ENCODE measurements around the gene SLC25A17. TPM values are rescaled to one million over a fixed set of nuclear protein-coding genes. Genes with fewer than 3 reads are reported as not detected.

Gene SLC25A17
- total RNA-seq, 1 experiment from 2014 or later: 28.1 TPM

DNA sequence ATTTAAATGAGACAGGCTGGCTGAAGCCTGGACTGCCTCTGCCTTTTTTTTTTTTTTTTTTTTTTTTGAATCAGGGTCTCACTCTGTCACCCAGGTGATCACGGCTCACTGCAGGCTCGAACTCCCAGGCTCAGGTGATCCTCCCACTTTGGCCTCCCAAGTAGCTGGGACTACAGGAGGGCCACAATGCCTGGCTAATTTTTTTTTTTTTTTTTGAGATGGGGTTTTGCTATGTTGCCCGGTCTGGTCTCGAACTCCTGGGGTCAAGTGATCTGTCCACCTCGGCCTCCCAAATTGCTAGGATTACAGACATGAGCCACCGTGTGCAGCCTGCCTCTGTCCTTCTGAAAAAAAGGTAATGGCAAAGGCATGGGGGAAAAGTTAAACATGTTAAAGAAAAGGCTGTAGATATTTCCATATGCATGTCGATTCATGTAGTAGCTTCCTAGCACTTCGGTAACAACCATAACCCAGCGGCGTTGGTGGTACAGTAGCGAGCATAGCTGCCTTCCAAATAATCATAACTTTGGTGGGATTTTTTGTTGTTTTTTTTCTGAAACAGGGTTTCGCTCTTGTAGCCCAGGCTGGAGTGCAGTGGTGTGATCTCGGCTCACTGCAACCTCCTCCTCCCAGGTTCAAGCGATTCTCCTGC, 91.1 kb downstream of the SLC25A17 start:
- H3K27ac ChIP-seq: no peak overlapping the region
- DNase-seq: no peak
- H2AFZ ChIP-seq: no peak overlapping the region
- no peaks in the 10 kb centered on the region for H3K9me3 ChIP-seq (ENCODE audit: insufficient read depth, low read depth)
- H3K4me2 ChIP-seq: no peak overlapping the region
- no TSS peak for BruUV-seq (replicated peaks)
- H3F3A ChIP-seq (ENCODE audit: insufficient read depth, low read depth): peaks cover 22% of the 10 kb centered on the region
- H3K4me1 ChIP-seq (replicated peaks; ENCODE audit: insufficient read depth): peaks cover 19% of the 10 kb centered on the region
- H4K20me1 ChIP-seq (ENCODE audit: insufficient read depth): no peaks in the 10 kb centered on the region
- intact Hi-C loops (cut with micrococcal nuclease; ENCODE audit: unreplicated experiment): no loop called here
- ChIA-PET POLR2A (ENCODE audit: unreplicated experiment) (no interaction called here), CTCF (no interaction called here)
- H3K4me3 ChIP-seq: no peak overlapping the region
- no peaks in the 10 kb centered on the region for H3K79me2 ChIP-seq (ENCODE audit: low read depth)
- H3K27me3 ChIP-seq (ENCODE audit: insufficient read depth, low read depth): no peaks in the 10 kb centered on the region
- H3K36me3 ChIP-seq (ENCODE audit: low read depth): no peaks in the 10 kb centered on the region
- TF ChIP-seq EZH2 (IDR thresholded peaks at IDR 0.05; ENCODE audit: low read depth) (no peak), CTCF (conservative IDR thresholded peaks at IDR 0.05) (no peak)
- H3K9me2 ChIP-seq (ENCODE audit: insufficient read depth): no peaks in the 10 kb centered on the region

GRCh38 chr22:40727070-40727963, 91.8 kb downstream of the SLC25A17 start:
- Histone ChIP-seq H3K27ac (no peak overlapping the region), H4K20me1 (ENCODE audit: insufficient read depth) (no peaks in the 10 kb centered on the region), H3K79me2 (ENCODE audit: low read depth) (no peaks in the 10 kb centered on the region), H3K36me3 (ENCODE audit: low read depth) (no peaks in the 10 kb centered on the region), H3K9me2 (ENCODE audit: insufficient read depth) (no peaks in the 10 kb centered on the region), H3K9me3 (ENCODE audit: insufficient read depth, low read depth) (no peaks in the 10 kb centered on the region), H3F3A (ENCODE audit: insufficient read depth, low read depth) (peaks cover 15% of the 10 kb centered on the region), H3K4me1 (replicated peaks; ENCODE audit: insufficient read depth) (peaks cover 11% of the 10 kb centered on the region), H3K4me3 (no peak overlapping the region), H3K4me2 (no peak overlapping the region), H2AFZ (no peak overlapping the region), H3K27me3 (ENCODE audit: insufficient read depth, low read depth) (no peaks in the 10 kb centered on the region)
- TF ChIP-seq CTCF (conservative IDR thresholded peaks at IDR 0.05) (no peak), EZH2 (IDR thresholded peaks at IDR 0.05; ENCODE audit: low read depth) (no peak)
- intact Hi-C loops (cut with micrococcal nuclease; ENCODE audit: unreplicated experiment): no loop called here
- DNase-seq: no peak
- CTCF ChIA-PET: no interaction called here
- no TSS peak for BruUV-seq (replicated peaks)
- POLR2A ChIA-PET (ENCODE audit: unreplicated experiment): interaction anchor here (0.7 kb wide), 1 partner anchor 26 kb away, joined by 4 read pairs; no protein-coding TSS in a partner anchor

DNA sequence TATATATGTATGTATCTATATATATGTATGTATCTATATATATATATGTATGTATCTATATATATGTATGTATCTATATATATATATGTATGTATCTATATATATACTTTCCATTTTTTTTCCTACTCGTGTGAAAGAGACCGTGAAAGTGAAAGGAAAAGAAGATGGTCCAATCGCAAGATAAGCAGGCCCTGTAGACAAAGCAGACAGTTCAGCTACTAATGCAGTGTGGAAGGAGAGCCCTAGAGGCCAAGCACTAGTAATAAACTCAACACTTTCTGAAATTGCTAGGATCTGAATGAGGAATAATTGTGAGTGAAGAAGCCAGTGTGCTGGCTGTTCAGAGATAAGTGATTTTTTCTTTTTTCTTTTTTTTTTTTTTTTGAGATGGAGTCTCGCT, 92.6 kb downstream of the SLC25A17 start:
- Histone ChIP-seq H3K36me3 (ENCODE audit: low read depth) (no peaks in the 10 kb centered on the region), H3K4me1 (replicated peaks; ENCODE audit: insufficient read depth) (peaks cover 11% of the 10 kb centered on the region), H3K4me3 (no peak overlapping the region), H4K20me1 (ENCODE audit: insufficient read depth) (no peaks in the 10 kb centered on the region), H3K4me2 (no peak overlapping the region), H3K27ac (no peak overlapping the region), H3K79me2 (ENCODE audit: low read depth) (no peaks in the 10 kb centered on the region), H2AFZ (no peak overlapping the region), H3K9me3 (ENCODE audit: insufficient read depth, low read depth) (no peaks in the 10 kb centered on the region), H3F3A (ENCODE audit: insufficient read depth, low read depth) (peaks cover 14% of the 10 kb centered on the region), H3K9me2 (ENCODE audit: insufficient read depth) (no peaks in the 10 kb centered on the region), H3K27me3 (ENCODE audit: insufficient read depth, low read depth) (no peaks in the 10 kb centered on the region)
- BruUV-seq (replicated peaks): no TSS peak
- no peak for TF ChIP-seq CTCF (conservative IDR thresholded peaks at IDR 0.05)
- TF ChIP-seq EZH2 (IDR thresholded peaks at IDR 0.05; ENCODE audit: low read depth): no peak
- ChIA-PET CTCF (interaction anchor here (0.5 to 0.7 kb wide), 2 partner anchors 33 to 1167 kb away, joined by 4 read pairs; no protein-coding TSS in a partner anchor), POLR2A (ENCODE audit: unreplicated experiment) (interaction anchor here (0.7 kb wide), 1 partner anchor 27 kb away, joined by 4 read pairs; no protein-coding TSS in a partner anchor)
- intact Hi-C loops (cut with micrococcal nuclease; ENCODE audit: unreplicated experiment): no loop called here
- no peak for DNase-seq
